Raji (cell line): ENCODE results near the gene C1orf105.

Experiments used
- POLR2A ChIP-seq: IDR thresholded peaks from 2 replicates; pipeline ENCODE4 v1.6.1; 2011; ENCODE audit warnings: low read depth, low read length, control low read depth; ENCODE audit not compliant: insufficient read depth

The C1orf105 gene

DNA sequence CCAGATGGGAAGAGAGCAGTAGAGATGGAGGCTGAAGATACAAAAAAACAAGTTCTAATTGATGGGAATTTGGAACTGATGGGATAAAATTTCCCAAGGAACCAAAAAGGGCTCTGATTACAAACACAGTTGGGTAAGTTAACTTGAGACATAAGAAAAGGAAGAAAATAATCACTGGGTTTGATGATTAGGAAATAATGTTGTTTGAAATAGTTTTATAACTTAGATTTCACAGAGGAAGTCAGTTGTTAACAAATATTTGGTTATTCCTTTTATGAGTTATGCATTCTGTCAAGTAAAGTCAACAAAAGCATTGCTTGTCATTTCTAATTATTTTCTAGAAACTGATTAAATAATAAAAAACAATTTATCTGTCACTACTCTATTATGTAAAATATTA is 92.1 kb downstream of the C1orf105 start:
- TF ChIP-seq POLR2A: no peak

DNA sequence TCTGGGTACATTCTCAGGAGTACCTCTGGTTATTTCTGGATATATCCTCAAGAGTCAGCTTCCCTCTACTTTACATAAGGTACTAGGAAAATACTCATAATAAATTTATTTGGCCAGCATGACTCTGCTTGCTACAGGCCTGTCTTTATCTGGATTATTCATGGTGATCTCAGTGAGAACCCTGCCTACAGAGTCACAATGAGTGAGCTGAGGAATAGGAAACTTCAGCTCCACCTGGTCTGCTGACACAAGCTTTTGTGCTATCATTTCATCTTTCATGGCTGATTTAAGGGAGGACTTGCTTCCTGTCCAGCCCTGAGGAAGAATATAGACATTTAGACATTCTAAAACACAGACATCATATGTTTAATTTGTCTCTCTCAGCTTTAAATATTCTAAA is 93.0 kb downstream of the C1orf105 start:
- TF ChIP-seq POLR2A: no peak

DNA sequence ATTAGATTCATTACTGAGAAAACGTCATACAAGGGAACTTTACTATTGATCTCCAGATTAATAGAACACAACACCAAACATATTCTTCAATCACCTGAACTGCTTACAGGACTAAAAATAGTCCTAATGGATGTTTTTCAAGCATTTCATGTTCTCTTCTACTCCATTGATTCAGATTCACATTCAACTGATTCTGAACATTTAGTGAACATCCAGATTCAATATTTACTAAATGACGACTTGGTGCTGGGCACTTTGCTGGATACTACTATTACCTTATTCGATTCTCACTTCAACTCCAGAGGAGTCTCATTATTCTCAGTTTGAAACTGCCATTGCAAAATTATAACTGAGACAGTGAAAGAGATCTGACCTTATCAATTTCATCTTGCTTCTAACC is 93.6 kb downstream of the C1orf105 start:
- TF ChIP-seq POLR2A: no peak

DNA sequence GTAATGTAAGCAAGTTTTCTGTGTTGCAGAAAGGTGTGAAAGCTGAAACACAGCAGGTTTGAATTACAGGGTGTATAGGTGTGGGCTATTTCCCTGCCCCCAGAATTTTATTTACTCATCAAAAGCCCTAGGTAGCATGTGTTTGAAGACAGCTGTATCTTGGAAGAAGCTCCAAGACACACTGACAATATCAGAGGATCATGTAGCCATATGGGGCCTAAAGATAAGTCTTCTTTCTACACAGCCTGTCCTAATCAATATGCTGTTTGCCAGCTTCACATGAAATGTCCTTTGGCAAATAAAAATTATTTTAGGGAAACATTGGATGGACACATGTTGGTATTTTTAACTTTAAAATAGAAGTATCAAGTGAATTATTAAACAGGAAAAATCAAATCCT is 95.0 kb downstream of the C1orf105 start:
- TF ChIP-seq POLR2A: no peak

DNA sequence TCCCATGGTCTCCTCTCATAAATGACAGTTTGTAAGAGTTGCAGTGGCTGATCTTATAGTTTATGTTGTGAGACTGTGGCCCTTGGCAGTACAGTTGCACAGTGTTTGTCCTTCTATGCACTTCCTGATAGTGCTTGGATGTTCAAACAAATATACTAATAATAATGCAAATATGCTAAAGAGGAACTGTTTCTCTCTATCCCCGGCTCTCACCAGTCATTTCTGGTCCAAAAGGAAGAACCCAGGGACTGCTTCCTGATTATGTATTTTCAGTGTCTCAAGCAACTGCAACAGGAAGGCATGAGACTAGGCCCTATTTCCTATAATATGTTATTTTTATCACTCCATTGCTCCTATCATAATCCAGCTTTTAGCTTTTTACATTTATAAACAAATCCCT is 95.4 kb downstream of the C1orf105 start:
- no peak for TF ChIP-seq POLR2A

DNA sequence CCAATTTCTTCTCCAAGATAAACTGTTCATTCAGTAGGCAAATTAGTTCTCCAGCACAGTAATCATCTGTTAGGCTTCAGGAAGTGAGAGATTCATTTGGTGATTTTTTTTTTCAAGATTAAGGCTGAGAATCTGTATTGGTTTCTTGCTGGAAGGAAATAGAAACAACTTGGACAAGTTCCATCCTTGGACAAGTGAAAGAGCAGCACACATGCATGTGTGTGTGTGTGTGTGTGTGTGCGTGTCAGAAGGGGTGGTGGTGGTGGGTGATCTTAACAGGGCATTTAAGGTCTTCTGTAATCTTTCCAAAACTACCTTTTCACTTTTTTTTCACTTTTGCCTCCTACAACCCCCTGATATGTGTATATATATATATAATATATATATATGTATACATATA is 96.6 kb downstream of the C1orf105 start:
- no peak for TF ChIP-seq POLR2A

DNA sequence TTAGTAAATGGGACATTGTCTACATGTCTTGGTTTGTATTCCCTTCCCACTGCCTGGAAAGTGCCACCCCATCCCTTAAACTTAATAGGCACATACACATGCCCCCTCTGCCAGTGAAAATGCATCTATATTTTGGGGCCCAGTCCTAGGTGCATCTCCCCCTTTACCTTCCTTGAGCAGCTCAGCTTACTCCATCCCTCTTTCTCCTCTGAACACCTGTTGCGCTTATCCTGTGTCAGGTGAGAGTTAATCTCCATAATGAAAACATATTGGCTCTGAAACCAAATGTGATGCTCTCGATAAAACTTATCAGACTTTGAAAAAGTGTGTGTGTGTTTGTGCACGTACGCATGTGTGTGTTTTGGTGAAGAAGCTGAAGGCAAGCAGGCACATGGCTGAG is 97.1 kb downstream of the C1orf105 start:
- no peak for TF ChIP-seq POLR2A
